ENCODE results near the gene CDYL. TPM values are rescaled to one million over a fixed set of nuclear protein-coding genes. Genes with fewer than 3 reads are reported as not detected.

The CDYL gene
- total RNA-seq, 4 donors from 2014 or later = 32.1 to 61.4 (median 39.0) TPM

DNA sequence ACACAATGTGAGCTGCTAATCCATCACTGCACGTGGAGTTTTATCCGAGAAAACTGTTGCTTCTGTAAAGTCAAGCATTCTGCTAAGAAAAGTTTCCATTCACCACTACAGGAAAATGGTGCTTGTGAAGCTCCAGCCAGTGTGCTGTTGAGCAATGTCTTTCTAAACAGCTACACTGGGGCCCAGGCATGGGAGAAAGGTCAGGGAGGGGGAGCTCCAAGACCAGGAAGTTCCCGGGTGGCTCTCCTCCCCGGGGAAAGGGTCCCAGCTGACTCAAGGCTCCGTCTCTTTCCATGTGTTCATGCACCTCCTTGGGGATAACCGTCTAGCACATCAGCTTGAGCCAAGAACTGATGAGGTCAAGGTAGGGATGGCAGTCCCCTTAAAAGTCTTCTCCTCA, 207.1 kb downstream of the CDYL start:
- intact Hi-C loops (cut with DNase I; ENCODE audit: low total_unique reads) = no loop called here
- peak in 1 of 2 donors; percentile 57 for DNase-seq (ENCODE audit: low spot score in 2 of 2)
- no peak for TF ChIP-seq POLR2A (IDR thresholded peaks at IDR 0.05)
- TF ChIP-seq, protein P1, sequence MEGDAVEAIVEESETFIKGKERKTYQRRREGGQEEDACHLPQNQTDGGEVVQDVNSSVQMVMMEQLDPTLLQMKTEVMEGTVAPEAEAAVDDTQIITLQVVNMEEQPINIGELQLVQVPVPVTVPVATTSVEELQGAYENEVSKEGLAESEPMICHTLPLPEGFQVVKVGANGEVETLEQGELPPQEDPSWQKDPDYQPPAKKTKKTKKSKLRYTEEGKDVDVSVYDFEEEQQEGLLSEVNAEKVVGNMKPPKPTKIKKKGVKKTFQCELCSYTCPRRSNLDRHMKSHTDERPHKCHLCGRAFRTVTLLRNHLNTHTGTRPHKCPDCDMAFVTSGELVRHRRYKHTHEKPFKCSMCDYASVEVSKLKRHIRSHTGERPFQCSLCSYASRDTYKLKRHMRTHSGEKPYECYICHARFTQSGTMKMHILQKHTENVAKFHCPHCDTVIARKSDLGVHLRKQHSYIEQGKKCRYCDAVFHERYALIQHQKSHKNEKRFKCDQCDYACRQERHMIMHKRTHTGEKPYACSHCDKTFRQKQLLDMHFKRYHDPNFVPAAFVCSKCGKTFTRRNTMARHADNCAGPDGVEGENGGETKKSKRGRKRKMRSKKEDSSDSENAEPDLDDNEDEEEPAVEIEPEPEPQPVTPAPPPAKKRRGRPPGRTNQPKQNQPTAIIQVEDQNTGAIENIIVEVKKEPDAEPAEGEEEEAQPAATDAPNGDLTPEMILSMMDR (IDR thresholded peaks at IDR 0.05) = no peak
- H3K4me3 ChIP-seq (ENCODE audit: low read depth, poor library complexity, severe bottlenecking) = no peak overlapping the region
- 72 to 81% methylated on average over 6 of the region's 6 CpGs for WGBS, 2 donors

DNA sequence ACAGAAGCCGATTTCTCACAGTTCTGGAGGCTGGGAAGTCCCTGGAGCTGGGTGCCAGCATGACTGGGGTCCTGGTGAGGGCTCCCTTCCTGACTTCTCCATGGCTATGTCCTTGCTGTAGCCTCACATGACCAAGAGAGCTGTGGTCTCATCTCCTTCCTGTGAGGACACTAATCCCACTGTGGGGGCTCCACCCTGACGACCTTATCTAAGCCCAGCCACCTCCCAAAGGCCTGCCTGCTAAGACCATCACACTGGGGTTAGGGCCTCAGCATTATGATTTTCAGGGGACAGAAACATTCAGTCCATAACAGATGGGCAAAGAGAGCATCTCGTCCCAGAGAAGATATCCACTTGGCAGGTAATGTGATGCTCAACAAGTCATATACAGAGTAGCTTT, 210.8 kb downstream of the CDYL start:
- H3K4me3 ChIP-seq (ENCODE audit: low read depth, poor library complexity, severe bottlenecking) = no peak overlapping the region
- intact Hi-C loops (cut with DNase I; ENCODE audit: low total_unique reads) = no loop called here
- 87 to 94% methylated on average over 3 of the region's 3 CpGs for WGBS, 2 donors

DNA sequence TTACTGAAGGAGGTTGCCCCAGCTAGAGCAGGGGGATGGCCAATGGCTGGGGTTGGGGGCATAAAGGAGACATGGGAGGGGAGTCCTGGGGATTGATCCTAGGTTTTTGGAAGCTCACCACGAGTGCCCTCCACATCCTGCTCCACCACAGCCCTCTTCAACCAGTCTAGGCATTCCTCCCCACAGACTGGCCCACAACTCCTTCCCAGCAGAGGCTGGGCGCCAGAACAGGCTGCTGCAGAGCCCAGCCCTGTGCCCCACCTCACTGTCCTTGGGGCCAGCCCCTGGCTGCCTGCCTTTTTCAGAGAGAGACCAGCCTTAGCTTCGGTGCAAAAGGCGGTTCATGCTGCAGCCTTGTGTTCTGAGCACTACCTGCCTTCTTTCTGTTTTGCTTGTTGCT, 211.2 kb downstream of the CDYL start:
- H3K4me3 ChIP-seq (ENCODE audit: low read depth, poor library complexity, severe bottlenecking) = no peak overlapping the region
- TF ChIP-seq, protein P1 (IDR thresholded peaks at IDR 0.05) = no peak
- peak in 1 of 2 donors; percentile 58 for DNase-seq (ENCODE audit: low spot score in 2 of 2)
- WGBS, 2 donors = 76 to 81% methylated on average over 4 of the region's 4 CpGs
- intact Hi-C loops (cut with DNase I; ENCODE audit: low total_unique reads) = no loop called here

More for the DNA sequence above, 210.8 kb downstream of the CDYL start:
- DNase-seq (ENCODE audit: low spot score in 2 of 2) = peak in 1 of 2 donors; percentile 37
- no peak for TF ChIP-seq POLR2A (IDR thresholded peaks at IDR 0.05)
- TF ChIP-seq, protein P1 (IDR thresholded peaks at IDR 0.05) = no peak

DNA sequence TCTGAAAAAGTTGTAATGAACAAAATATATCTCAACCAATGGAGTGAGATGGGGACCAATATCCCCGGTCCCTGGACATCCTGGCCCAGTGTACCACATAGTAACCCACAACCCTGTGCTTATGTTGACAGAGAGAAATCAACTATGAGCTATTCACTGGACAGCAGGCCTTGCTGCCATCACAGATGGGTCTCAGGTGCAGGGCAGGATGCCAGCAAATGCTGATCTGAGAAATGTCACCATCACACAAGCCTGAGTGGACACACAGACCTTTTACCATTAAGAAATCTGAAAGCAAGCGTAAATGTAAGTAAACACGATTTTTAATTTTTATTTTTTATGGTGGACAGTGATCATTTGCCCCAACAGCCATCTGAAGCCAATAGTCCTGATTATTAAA, 218.5 kb downstream of the CDYL start:
- intact Hi-C loops (cut with DNase I; ENCODE audit: low total_unique reads) = no loop called here

DNA sequence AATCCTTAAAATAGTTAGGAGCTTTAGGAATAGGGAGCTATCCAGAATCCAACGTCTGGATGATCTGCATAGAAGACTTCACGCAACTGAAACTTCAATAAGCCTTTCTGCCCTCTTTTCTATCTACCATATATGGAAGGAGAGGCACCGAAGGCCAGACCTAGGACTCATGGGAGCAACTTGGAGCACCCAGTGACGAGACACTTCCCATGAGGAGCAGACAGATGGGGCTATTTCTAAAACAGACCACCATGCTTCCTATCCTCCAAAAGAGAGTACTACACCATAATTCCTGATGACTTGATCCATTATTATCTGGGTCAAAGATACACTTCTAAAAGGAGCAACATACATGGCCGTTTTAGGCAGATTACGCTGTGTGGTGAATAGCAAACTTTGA, 221.7 kb downstream of the CDYL start:
- H3K4me3 ChIP-seq (ENCODE audit: low read depth, poor library complexity, severe bottlenecking) = no peak overlapping the region
- intact Hi-C loops (cut with DNase I; ENCODE audit: low total_unique reads) = no loop called here
- TF ChIP-seq, protein P1 (IDR thresholded peaks at IDR 0.05) = no peak
- TF ChIP-seq POLR2A (IDR thresholded peaks at IDR 0.05) = no peak
- WGBS, 2 donors = 77 to 81% methylated on average over 6 of the region's 6 CpGs
- DNase-seq (ENCODE audit: low spot score in 2 of 2) = peak in 1 of 2 donors; percentile 31

More for the DNA sequence above, 218.5 kb downstream of the CDYL start:
- 90 to 98% methylated on average over 3 of the region's 3 CpGs for WGBS, 2 donors
- DNase-seq (ENCODE audit: low spot score in 2 of 2) = no peak
- no peak for TF ChIP-seq POLR2A (IDR thresholded peaks at IDR 0.05)
- TF ChIP-seq, protein P1 (IDR thresholded peaks at IDR 0.05) = no peak
- H3K4me3 ChIP-seq (ENCODE audit: low read depth, poor library complexity, severe bottlenecking) = no peak overlapping the region

DNA sequence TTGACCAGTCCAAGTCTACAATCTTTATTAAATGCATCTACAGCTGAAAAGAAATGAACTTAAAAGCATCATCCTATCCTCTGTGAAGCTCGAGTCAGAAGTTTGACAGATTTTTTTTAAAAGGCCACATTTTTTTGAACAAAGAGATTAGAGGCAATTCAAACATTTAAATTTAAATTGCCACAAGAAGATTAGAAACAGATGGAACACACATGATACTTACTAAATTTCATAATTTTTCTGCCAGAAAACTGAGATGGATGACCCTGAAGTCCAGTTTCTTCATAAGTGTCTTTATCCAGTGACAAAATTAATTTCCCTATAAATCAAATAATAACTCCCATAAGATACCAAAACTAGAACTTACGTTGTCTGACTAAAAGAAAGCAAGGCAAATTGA, 223.4 kb downstream of the CDYL start:
- intact Hi-C loops (cut with DNase I; ENCODE audit: low total_unique reads) = no loop called here
- WGBS, 2 donors = 59% methylated on average over 2 of the region's 2 CpGs
- no peak overlapping the region for H3K4me3 ChIP-seq (ENCODE audit: low read depth, poor library complexity, severe bottlenecking)
- no peak for DNase-seq (ENCODE audit: low spot score in 2 of 2)
- TF ChIP-seq, protein P1 (IDR thresholded peaks at IDR 0.05) = no peak
- no peak for TF ChIP-seq POLR2A (IDR thresholded peaks at IDR 0.05)

Measured in lower leg skin (tissue), 4 donors.